ENCODE results near the gene PPP1R3E. TPM values are rescaled to one million over a fixed set of nuclear protein-coding genes. Genes with fewer than 3 reads are reported as not detected.
"Not testable (repeated sequence)": the region's sequence is repeated elsewhere in the genome, so short reads cannot be mapped to it uniquely, and the experiment has no call there.

PPP1R3E gene
- 1 to 10 TPM; 8.0 to 8.3 TPM for total RNA-seq
- long read RNA-seq, partial matches to known transcripts = 0 of 1 reads
- long read RNA-seq, other reads (novel, unspliced or antisense) = 1 of 1 reads

GRCh38 chr14:23302290-23303225, at the start of gene PPP1R3E:
Gene PPP1R3E (minus strand): TSS chr14:23302859. CDS start chr14:23302576, 283 bp downstream.
- intact Hi-C loops (cut with DNase I) = no loop called here
- ATAC-seq = peak; percentile 36 to 57

GRCh38 chr14:23351681-23352505, 49.2 kb upstream of the PPP1R3E start:
- peak; percentile 39 to 51 for ATAC-seq

More at GRCh38 chr14:23302290-23303225, at the start of gene PPP1R3E:
- DNase-seq = peak; percentile 73

GRCh38 chr14:23349156-23349845, 46.6 kb upstream of the PPP1R3E start:
- DNase-seq (no peak), ATAC-seq (no peak)
- intact Hi-C loops (cut with DNase I) = no loop called here

More at GRCh38 chr14:23351681-23352505, 49.2 kb upstream of the PPP1R3E start:
- no peak for DNase-seq
- intact Hi-C loops (cut with DNase I) = no loop called here

DNA sequence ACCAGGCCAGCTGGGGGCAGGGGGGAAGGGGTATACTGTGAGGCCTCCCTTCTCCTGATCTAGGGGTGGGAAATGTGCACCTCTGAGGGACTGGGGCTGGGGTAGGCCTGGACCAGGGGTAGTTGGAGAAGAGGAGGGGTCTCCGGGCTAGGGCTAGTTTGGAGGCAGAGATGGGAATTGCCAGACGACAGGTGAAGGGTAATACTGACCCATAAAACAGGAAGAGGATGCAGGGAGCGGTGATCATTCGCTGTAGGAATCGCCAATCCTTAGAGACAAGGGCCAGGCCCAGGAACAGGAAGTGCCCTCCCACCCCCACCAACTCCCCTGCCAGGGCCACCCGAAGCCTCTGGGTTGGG, 45.6 kb upstream of the PPP1R3E start:
- ATAC-seq (no peak), DNase-seq (no peak)
- intact Hi-C loops (cut with DNase I) = no loop called here

GRCh38 chr14:23347406-23348296, 45.0 kb upstream of the PPP1R3E start:
- intact Hi-C loops (cut with DNase I) = no loop called here
- DNase-seq = no peak
- ATAC-seq = no peak

- peak; percentile 7 to 30 for ATAC-seq
- intact Hi-C loops (cut with DNase I) = no loop called here
- DNase-seq = no peak
Measured at GRCh38 chr14:23346693-23347405, 44.2 kb upstream of the PPP1R3E start.

- intact Hi-C loops (cut with DNase I) = no loop called here
- DNase-seq (no peak), ATAC-seq (peak; percentile 31 to 60)
Measured at GRCh38 chr14:23345987-23346692, 43.5 kb upstream of the PPP1R3E start.

DNA sequence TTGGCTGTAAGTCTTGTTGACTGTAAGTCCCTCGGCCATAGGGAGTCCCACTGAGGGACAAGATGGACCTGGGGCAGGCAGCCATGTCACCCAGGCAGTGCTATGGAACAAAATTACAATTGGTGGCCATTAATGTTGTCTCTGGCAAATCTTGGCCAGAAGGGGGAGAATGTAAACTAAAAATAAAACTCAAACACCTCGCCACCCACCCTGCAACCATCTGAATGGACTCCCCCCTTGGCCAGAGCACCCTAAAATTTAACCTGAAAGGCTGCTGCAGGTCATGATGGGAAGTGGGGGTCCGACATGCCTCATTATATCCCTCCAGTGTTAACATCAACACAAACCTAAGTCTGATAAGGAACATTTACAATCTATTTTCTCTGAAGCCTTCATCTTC, 41.8 kb upstream of the PPP1R3E start:
- ATAC-seq = no peak
- intact Hi-C loops (cut with DNase I) = no loop called here
- no peak for DNase-seq

GRCh38 chr14:23339506-23340268, 37.0 kb upstream of the PPP1R3E start:
- ATAC-seq (no peak), DNase-seq (no peak)
- intact Hi-C loops (cut with DNase I) = no loop called here

DNA sequence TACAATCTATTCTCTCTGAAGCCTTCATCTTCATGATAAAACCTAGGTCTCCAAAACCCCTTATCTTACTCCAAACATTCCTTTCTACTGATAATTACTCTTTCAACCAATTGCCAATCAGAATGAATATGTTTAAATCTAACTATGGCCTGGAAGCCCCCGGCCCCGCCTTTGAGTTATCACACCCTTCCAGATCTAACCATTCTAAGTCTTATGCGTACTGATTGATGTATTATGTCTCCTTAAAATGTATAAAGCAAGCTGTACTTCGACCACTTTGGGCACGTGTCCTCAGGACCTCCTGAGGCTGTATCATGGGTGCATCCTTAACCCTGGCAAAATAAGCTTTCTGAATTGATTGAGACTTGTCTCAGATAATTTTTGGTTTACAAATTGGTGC, 33.0 kb upstream of the PPP1R3E start:
- no peak for ATAC-seq
- DNase-seq = no peak
- intact Hi-C loops (cut with DNase I) = no loop called here

DNA sequence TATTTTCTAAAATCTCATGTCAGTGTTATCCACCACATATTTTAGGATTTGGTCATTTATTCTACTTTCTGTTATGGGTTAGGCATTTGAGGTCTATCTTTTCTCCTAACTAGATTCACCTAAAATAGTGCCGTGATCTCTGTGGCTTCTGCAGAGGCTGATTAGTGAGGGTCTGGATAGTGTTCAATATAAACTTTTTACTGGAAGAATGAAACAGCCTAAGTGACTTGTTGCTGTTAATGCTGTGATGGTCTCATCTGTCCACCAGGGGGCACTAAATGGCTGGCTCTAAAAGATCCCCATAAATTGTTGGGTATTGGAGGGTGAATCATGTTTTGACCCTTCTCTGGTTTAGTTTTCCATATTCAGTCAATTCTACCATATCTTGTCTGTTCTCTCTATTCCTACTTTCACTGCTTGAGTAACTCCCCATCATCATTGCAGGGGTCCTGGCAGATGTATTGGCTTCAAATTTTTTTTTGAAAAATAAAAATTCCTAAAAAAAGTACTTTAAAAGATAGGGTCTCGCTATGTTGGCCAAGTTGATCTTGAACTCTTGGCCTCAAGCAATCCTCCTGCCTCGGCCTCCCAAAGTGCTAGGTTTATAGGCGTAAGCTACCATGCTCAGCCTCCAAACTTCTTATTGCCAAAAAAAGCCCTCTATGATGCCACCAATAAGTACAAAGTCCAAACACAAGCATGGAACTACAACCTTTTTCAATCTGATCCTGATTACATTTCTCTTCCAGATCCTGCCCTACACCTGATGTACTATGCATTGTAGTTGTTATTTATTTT, 25.5 kb upstream of the PPP1R3E start:
- intact Hi-C loops (cut with DNase I) = loop anchor here (2.0 to 10.0 kb wide), 4 partner anchors 34 to 237 kb away; partner anchors contain the start of gene AP1G2 (in 1 of the 2)
- DNase-seq (peak; percentile 72), ATAC-seq (peak; percentile 64 to 68)

DNA sequence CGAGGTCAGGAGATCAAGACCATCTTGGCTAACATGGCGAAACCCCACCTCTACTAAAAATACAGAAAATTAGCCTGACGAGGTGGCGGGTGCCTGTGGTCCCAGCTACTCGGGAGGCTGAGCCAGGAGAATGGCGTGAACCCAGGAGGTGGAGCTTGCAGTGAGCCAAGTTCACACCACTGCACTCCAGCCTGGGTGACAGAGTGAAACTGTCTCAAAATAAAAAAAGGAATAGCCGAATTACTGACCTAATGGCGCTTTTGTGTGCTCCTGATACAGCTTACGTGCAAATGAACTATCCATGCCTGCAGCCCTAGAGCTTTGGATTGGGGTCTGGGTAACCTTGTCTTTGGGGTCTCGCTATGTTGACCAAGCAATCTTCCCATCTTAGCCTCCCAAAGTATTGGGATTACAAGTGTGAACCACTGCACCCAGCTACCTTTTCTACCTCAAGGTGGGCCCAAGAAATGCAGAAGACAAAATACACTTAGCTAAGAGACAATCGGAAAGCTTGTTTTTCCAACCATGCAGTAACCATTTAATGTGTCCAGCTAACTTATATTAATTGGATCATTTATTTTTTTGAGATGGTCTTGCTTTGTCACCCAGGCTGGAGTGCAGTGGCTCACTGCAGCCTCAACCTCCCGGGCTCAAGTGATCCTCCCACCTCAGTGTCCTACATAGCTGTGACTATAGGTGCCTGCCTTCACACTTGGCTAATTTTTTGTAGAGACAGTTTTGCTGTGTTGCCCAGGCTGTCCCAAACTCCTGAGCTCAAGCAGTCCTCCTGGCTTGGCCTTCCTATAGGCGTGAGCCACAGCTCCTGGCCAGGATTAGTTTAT, 24.1 kb upstream of the PPP1R3E start:
- no peak for DNase-seq
- intact Hi-C loops (cut with DNase I) = loop anchor here (5.0 to 10.0 kb wide), 3 partner anchors 36 to 238 kb away; partner anchors contain the start of gene AP1G2 (in 1 of the 2)
- no peak for ATAC-seq

DNA sequence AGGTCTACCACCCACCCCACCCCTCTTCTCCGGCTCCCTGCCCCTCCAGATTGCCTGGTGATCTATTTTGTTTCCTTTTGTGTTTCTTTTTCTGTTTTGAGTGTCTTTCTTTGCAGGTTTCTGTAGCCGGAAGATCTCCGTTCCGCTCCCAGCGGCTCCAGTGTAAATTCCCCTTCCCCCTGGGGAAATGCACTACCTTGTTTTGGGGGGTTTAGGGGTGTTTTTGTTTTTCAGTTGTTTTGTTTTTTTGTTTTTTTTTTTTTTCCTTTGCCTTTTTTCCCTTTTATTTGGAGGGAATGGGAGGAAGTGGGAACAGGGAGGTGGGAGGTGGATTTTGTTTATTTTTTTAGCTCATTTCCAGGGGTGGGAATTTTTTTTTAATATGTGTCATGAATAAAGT, 23.1 kb upstream of the PPP1R3E start:
- ATAC-seq, DNase-seq: not testable (repeated sequence)
- intact Hi-C loops (cut with DNase I) = loop anchor here (5.0 to 10.0 kb wide), 3 partner anchors 37 to 239 kb away; partner anchors contain the start of gene AP1G2 (in 1 of the 2)

DNA sequence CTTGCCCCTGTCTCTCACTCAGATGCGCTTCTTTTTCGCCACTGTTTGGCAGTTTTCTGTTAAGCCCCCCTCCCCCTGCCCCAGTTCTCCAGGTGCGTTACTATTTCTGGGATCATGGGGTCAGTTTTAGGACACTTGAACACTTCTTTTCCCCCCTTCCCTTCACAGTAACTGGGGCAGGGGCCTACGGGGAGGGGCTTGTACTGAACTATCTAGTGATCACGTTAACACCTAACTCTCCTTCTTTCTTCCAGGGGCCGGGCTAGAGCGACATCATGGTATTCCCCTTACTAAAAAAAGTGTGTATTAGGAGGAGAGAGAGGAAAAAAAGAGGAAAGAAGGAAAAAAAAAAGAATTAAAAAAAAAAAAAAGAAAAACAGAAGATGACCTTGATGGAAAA, 22.3 kb upstream of the PPP1R3E start:
- ATAC-seq (no peak), DNase-seq (no peak)
- intact Hi-C loops (cut with DNase I) = loop anchor here (5.0 to 10.0 kb wide), 4 partner anchors 37 to 240 kb away; partner anchors contain the start of genes AP1G2 (in 1 of the 2) and NGDN (in 1 of the 2)

All from left cardiac atrium (tissue), 4 donors.